Measurements from ENCODE around the gene PPA1.
"Not testable (repeated sequence)": the region's sequence is repeated elsewhere in the genome, so short reads cannot be mapped to it uniquely, and the experiment has no call there.

The PPA1 gene

DNA sequence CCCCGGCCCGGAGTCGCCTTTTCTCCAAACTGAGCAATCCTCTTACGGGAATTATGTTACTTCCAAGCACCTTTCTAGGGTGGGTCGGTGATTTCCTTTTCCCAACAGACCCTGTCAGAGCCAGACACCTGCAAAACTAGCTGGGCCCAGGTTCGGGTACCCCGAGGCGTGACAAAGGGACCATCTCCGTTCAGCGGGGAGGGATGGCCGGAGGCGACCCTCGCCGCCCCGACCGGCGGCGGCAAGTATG, 445 bp downstream of the PPA1 start:
- Histone ChIP-seq H3K36me3 (ENCODE audit: control insufficient read depth, insufficient read depth, low read length) (peaks cover 27% of the 10 kb centered on the region), H3K27me3 (ENCODE audit: control insufficient read depth, insufficient read depth, low read length) (no peaks in the 10 kb centered on the region), H3K4me1 (ENCODE audit: control insufficient read depth, insufficient read depth, low read length) (peaks cover 3% of the 10 kb centered on the region), H3K9ac (ENCODE audit: low read depth, low read length) (peak overlapping the region; percentile 36), H3K4me3 (ENCODE audit: low read depth, low read length) (peak overlapping the region; percentile 92), H3K9me3 (ENCODE audit: control insufficient read depth, insufficient read depth, low read length) (0 out of 2 replicates have a peak, but pooled peaks cover 4% of the 10 kb centered on the region), H3K27ac (ENCODE audit: low read depth, low read length) (peak overlapping the region; percentile 86)

DNA sequence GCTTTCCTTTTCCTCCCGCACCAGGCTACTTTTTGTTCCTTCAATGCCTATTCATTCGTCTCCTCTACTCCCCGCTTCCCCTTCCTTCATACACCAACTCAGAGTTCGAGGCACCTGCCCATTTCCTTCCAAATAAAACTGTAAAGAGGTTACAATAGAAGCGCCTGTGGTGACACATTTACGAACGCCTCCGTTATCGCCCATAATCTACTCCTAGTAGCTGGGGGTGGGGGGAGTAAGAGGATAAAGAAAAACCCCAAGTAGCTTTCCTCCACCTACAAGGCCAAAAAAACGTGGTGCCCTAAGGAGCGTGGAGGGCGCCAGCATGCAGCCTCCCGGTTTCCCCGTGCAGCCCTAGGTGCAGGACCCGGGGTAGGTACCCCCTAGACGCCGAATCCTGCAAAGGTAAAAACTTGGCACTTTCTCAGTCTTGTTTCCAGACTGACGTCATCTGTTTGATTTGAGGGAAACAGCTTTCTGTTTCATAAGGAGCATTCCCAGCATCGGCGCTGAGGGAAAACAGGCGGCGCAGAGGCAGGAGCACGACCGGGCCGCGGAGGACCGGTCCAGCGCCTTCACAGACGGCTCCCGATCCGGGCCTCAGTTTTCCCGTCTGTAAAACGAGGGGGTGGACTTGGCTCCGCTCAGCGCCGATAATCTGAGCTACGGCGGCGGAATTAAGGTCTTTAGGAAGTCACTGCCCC, 922 bp downstream of the PPA1 start:
- H3K36me3 ChIP-seq (ENCODE audit: control insufficient read depth, insufficient read depth, low read length) = peaks cover 31% of the 10 kb centered on the region
- H3K4me3 ChIP-seq (ENCODE audit: low read depth, low read length) = peak overlapping the region; percentile 92
- peak overlapping the region; percentile 86 for H3K27ac ChIP-seq (ENCODE audit: low read depth, low read length)
- H3K9ac ChIP-seq (ENCODE audit: low read depth, low read length) = peak overlapping the region; percentile 36
- H3K4me1 ChIP-seq (ENCODE audit: control insufficient read depth, insufficient read depth, low read length) = peaks cover 3% of the 10 kb centered on the region
- 0 out of 2 replicates have a peak, but pooled peaks cover 1% of the 10 kb centered on the region for H3K9me3 ChIP-seq (ENCODE audit: control insufficient read depth, insufficient read depth, low read length)
- H3K27me3 ChIP-seq (ENCODE audit: control insufficient read depth, insufficient read depth, low read length) = no peaks in the 10 kb centered on the region

DNA sequence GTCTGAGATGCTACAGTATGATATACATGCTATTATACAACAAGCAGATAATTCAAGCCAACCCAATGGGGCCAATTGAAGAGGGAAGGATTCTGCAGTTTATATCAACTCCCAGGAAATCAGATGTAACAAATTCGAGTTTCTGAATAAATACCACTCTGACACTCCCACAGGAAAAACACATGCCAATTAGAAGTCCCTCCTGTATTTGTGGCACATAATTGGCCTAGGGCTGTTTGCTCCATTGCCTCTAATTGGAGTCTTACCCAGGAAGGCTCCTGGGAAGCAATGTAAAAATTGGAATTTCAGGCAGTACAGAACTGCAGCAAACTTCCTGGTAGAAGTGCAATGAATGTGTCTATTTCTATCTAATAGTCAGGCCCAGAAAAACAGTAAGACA, 4.7 kb downstream of the PPA1 start:
- no peaks in the 10 kb centered on the region for H3K9me3 ChIP-seq (ENCODE audit: control insufficient read depth, insufficient read depth, low read length)
- no peak overlapping the region for H3K4me3 ChIP-seq (ENCODE audit: low read depth, low read length)
- H3K9ac ChIP-seq (ENCODE audit: low read depth, low read length) = no peak overlapping the region
- H3K27ac ChIP-seq (ENCODE audit: low read depth, low read length) = no peak overlapping the region
- peaks cover 3% of the 10 kb centered on the region for H3K4me1 ChIP-seq (ENCODE audit: control insufficient read depth, insufficient read depth, low read length)
- H3K36me3 ChIP-seq (ENCODE audit: control insufficient read depth, insufficient read depth, low read length) = peaks cover 47% of the 10 kb centered on the region
- H3K27me3 ChIP-seq (ENCODE audit: control insufficient read depth, insufficient read depth, low read length) = no peaks in the 10 kb centered on the region

DNA sequence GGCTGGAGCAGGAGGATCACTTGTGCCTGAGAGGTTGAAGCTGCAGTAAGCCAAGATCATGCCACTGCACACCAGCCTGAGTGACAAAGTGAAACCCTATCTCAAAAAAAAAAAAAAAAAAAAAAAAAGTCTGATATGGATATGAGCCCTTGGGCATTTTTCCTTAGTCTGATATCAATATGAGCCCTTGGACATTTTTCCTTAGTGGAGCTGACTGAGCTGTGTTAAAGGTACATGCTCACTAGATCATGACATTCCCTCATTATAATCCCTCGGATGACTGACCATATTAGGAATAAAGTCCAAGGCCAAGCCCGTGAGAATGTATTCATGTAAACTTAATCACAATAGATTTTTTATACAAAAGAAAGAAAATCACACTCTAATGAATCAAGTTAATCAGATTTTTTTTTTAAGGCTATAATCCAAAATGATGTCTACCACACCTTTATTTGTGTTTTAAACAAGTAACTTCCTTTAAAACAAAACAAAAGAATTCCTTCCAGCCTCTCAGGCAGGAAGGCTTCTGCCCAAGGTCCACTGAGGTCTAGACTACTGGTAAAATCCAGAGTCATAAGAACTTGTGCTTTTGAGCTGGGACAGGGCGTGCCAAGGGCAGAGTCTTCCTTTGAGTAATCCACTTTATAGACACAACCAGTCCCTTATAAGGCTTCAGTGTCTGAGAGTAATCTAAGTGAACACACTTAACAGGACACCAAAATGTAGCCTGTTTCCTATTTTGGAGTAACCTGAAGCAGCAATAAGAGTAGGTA, 5.5 kb downstream of the PPA1 start:
- no peaks in the 10 kb centered on the region for H3K27me3 ChIP-seq (ENCODE audit: control insufficient read depth, insufficient read depth, low read length)
- no peak overlapping the region for H3K27ac ChIP-seq (ENCODE audit: low read depth, low read length)
- no peak overlapping the region for H3K4me3 ChIP-seq (ENCODE audit: low read depth, low read length)

DNA sequence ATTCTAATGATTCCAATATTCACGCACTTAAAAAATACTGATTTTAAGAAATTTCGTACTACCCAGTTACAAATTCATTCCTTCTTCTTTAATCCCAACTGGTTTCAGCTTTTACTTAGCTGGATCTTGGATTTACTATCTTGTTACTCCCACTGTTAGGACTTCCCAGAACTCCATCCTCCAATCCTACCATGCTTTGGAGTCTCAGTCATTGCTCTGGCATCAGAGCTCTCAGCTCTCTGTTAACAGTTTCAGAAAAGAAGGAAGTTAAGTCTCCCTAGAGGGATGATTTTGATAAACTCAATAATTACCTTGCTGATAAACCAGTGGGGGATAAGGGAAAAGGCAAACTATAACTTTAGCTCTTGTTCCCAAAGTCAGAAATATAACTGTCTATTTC, 9.5 kb downstream of the PPA1 start:
- Histone ChIP-seq H3K36me3 (ENCODE audit: control insufficient read depth, insufficient read depth, low read length) (peaks cover 43% of the 10 kb centered on the region), H3K4me1 (ENCODE audit: control insufficient read depth, insufficient read depth, low read length) (no peaks in the 10 kb centered on the region), H3K4me3 (ENCODE audit: low read depth, low read length) (no peak overlapping the region), H3K9ac (ENCODE audit: low read depth, low read length) (no peak overlapping the region), H3K9me3 (ENCODE audit: control insufficient read depth, insufficient read depth, low read length) (no peaks in the 10 kb centered on the region), H3K27ac (ENCODE audit: low read depth, low read length) (no peak overlapping the region), H3K27me3 (ENCODE audit: control insufficient read depth, insufficient read depth, low read length) (no peaks in the 10 kb centered on the region)

More for the DNA sequence above, 5.5 kb downstream of the PPA1 start:
- Histone ChIP-seq H3K9ac (ENCODE audit: low read depth, low read length) (no peak overlapping the region), H3K9me3 (ENCODE audit: control insufficient read depth, insufficient read depth, low read length) (no peaks in the 10 kb centered on the region), H3K36me3 (ENCODE audit: control insufficient read depth, insufficient read depth, low read length) (peaks cover 52% of the 10 kb centered on the region), H3K4me1 (ENCODE audit: control insufficient read depth, insufficient read depth, low read length) (peaks cover 3% of the 10 kb centered on the region)

DNA sequence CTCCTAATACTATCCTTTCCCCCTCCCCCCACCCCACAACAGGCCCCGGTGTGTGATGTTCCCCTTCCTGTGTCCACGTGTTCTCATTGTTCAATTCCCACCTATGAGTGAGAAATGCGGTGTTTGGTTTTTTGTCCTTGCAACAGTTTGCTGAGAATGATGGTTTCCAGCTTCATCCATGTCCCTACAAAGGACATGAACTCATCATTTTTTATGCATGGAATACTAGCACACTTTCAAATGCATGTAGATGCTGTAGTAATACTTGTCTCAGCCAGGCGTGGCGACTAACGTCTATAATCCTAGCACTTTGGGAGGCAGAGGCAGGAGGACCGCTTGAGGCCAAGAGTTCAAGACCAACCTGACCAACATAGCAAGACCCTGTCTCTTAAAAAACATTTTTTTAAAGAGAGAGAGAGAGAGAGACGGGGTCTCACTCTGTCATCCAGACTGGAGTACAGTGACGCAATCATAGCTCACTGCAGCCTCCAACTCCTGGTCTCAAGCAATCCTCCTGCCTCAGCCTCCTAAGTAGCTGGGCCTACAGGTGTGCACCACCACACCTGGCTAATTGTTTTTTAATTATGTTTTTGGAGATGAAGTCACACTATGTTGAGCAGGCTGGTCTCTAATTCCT, 10.3 kb downstream of the PPA1 start:
- H3K27ac ChIP-seq (ENCODE audit: low read depth, low read length); H3K4me3 ChIP-seq (ENCODE audit: low read depth, low read length); H3K9ac ChIP-seq (ENCODE audit: low read depth, low read length); H3K27me3 ChIP-seq (ENCODE audit: control insufficient read depth, insufficient read depth, low read length); H3K4me1 ChIP-seq (ENCODE audit: control insufficient read depth, insufficient read depth, low read length); H3K9me3 ChIP-seq (ENCODE audit: control insufficient read depth, insufficient read depth, low read length): not testable (repeated sequence)
- peaks cover 43% of the 10 kb centered on the region for H3K36me3 ChIP-seq (ENCODE audit: control insufficient read depth, insufficient read depth, low read length)

DNA sequence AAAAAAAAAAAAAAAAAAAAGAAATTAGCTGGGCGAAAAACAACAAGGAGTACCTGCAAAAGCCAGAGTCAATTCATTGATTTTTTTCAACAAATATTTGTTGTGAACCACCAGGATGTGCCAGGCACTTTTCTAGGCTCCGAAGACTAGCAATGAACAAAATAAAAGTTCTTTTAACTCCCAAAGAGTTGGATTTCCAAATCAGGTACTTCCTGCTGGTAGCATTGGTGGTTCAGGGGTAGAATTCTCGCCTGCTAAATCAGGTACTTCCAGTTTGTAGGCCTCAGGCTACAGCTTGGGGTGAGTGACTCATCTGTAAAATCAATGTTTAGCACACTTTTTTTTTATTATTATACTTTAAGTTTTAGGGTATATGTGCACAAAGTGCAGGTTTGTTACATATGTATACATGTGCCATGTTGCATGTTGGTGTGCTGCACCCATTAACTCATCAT, 10.9 kb downstream of the PPA1 start:
- Histone ChIP-seq H3K27ac (ENCODE audit: low read depth, low read length) (no peak overlapping the region), H3K9ac (ENCODE audit: low read depth, low read length) (no peak overlapping the region), H3K4me1 (ENCODE audit: control insufficient read depth, insufficient read depth, low read length) (no peaks in the 10 kb centered on the region), H3K27me3 (ENCODE audit: control insufficient read depth, insufficient read depth, low read length) (no peaks in the 10 kb centered on the region), H3K36me3 (ENCODE audit: control insufficient read depth, insufficient read depth, low read length) (peaks cover 44% of the 10 kb centered on the region), H3K9me3 (ENCODE audit: control insufficient read depth, insufficient read depth, low read length) (no peaks in the 10 kb centered on the region), H3K4me3 (ENCODE audit: low read depth, low read length) (no peak overlapping the region)

DNA sequence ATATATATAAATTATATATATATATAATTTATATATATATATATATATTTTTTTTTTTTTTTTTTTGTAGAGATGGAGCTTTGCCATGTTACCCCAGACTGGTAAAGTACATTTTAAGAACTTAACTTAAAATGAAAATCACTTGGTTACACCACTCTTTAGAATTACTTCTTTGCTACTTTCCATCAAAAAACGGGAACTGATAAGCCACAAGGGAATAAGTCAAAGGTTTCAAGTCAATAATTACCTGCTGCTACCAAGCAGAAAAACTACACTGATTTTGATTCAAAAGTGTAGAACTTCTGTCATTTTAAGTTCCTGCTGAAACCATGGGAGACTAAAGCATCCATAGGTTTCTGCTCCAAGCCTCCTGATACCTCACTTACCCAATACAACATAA, 12.2 kb downstream of the PPA1 start:
- H3K27ac ChIP-seq (ENCODE audit: low read depth, low read length) = no peak overlapping the region
- H3K9me3 ChIP-seq (ENCODE audit: control insufficient read depth, insufficient read depth, low read length) = no peaks in the 10 kb centered on the region
- no peaks in the 10 kb centered on the region for H3K4me1 ChIP-seq (ENCODE audit: control insufficient read depth, insufficient read depth, low read length)
- H3K27me3 ChIP-seq (ENCODE audit: control insufficient read depth, insufficient read depth, low read length) = no peaks in the 10 kb centered on the region
- H3K4me3 ChIP-seq (ENCODE audit: low read depth, low read length) = no peak overlapping the region
- H3K36me3 ChIP-seq (ENCODE audit: control insufficient read depth, insufficient read depth, low read length) = peaks cover 42% of the 10 kb centered on the region
- no peak overlapping the region for H3K9ac ChIP-seq (ENCODE audit: low read depth, low read length)

DNA sequence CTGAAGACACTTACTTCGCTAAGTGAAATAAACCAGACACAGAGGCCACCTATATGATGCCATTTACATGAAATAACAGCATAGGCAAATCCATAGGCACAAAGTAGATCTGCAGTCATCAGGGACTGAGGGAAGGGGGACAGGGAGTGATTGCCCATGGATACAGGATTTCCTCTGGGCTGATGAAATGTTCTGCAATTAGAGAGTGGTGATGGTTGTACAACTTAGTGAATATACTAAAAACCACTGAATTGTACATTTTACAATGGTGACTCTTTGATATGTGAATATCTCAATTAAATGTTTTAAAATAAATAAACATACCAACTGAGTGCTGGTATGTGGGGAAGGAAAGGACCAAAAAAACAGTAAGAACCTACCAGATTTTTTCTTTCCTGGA, 20.4 kb downstream of the PPA1 start:
- Histone ChIP-seq H3K4me3 (ENCODE audit: low read depth, low read length) (no peak overlapping the region), H3K36me3 (ENCODE audit: control insufficient read depth, insufficient read depth, low read length) (peaks cover 87% of the 10 kb centered on the region), H3K9me3 (ENCODE audit: control insufficient read depth, insufficient read depth, low read length) (no peaks in the 10 kb centered on the region), H3K27me3 (ENCODE audit: control insufficient read depth, insufficient read depth, low read length) (no peaks in the 10 kb centered on the region), H3K9ac (ENCODE audit: low read depth, low read length) (no peak overlapping the region), H3K4me1 (ENCODE audit: control insufficient read depth, insufficient read depth, low read length) (no peaks in the 10 kb centered on the region), H3K27ac (ENCODE audit: low read depth, low read length) (no peak overlapping the region)

DNA sequence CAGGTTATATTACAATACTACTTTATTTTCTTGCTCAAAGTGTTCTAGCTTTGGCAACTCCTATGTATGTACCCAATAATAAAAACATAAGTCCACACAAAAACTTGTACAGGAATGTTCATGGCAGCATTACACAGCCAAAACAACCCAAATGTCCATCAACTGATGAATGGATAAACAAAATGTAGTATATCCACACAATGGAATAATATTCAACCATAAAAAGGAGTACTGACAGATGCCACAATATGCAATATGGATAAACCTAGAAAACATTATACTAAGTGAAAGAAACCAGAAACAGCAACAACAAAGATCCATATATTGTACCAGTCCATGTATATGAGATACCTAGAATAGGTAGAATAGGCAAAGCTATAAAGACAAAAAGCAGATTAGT, 21.0 kb downstream of the PPA1 start:
- Histone ChIP-seq H3K9ac (ENCODE audit: low read depth, low read length) (no peak overlapping the region), H3K9me3 (ENCODE audit: control insufficient read depth, insufficient read depth, low read length) (no peaks in the 10 kb centered on the region), H3K27ac (ENCODE audit: low read depth, low read length) (no peak overlapping the region), H3K4me3 (ENCODE audit: low read depth, low read length) (no peak overlapping the region), H3K4me1 (ENCODE audit: control insufficient read depth, insufficient read depth, low read length) (no peaks in the 10 kb centered on the region), H3K36me3 (ENCODE audit: control insufficient read depth, insufficient read depth, low read length) (peaks cover 87% of the 10 kb centered on the region), H3K27me3 (ENCODE audit: control insufficient read depth, insufficient read depth, low read length) (no peaks in the 10 kb centered on the region)

DNA sequence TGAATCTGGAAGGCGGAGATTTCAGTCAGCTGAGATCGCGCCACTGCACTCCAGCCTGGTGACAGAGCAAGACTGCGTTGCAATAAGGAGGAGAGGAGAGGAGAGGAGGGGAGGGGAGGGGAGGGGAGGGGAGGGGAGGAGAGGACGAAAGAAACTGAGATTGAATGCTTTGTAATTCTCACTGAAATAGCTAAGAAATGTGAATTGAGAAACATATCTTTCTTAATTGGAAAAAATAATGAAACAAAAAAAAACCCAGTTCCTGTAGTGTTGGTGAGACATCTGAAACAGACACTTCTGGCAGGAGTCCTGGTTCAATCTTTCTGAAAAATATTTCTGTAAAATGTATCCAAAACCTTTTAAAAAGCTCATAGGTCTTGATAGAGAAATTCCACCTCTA, 26.5 kb downstream of the PPA1 start:
- peaks cover 93% of the 10 kb centered on the region for H3K36me3 ChIP-seq (ENCODE audit: control insufficient read depth, insufficient read depth, low read length)

More for the DNA sequence above, 26.5 kb downstream of the PPA1 start:
- H3K9me3 ChIP-seq (ENCODE audit: control insufficient read depth, insufficient read depth, low read length) = no peaks in the 10 kb centered on the region
- H3K4me1 ChIP-seq (ENCODE audit: control insufficient read depth, insufficient read depth, low read length) = no peaks in the 10 kb centered on the region
- no peaks in the 10 kb centered on the region for H3K27me3 ChIP-seq (ENCODE audit: control insufficient read depth, insufficient read depth, low read length)
- H3K4me3 ChIP-seq (ENCODE audit: low read depth, low read length) = no peak overlapping the region
- H3K27ac ChIP-seq (ENCODE audit: low read depth, low read length) = no peak overlapping the region
- no peak overlapping the region for H3K9ac ChIP-seq (ENCODE audit: low read depth, low read length)
